HepG2 (cell line): ENCODE measurements around the gene AIP. TPM values are rescaled to one million over a fixed set of nuclear protein-coding genes. Genes with fewer than 3 reads are reported as not detected.

ENCODE experiments used
- ARNT2 ChIP-seq: sonication (generic); formaldehyde crosslinking; IDR thresholded peaks from 2 replicates; pipeline ENCODE4 v1.8.0; 2022; ENCODE audit warnings: mild to moderate bottlenecking, low read depth, missing genetic modification reagents, moderate library complexity
- ATF7 ChIP-seq, 2 experiments: fragments of 450-650 bp in 1 of 2; sonication (generic) in 1 of 2; formaldehyde crosslinking in 1 of 2; IDR thresholded peaks; 2 replicates each; pipeline versions ENCODE4 v1.4.0 to v1.6.1; 2016 to 2020; ENCODE audit warnings: antibody characterized with exemption in 1 of 2, mild to moderate bottlenecking in 1 of 2, missing genetic modification reagents in 1 of 2
- ESRRA ChIP-seq: sonication (generic); formaldehyde crosslinking; IDR thresholded peaks from 2 replicates; pipeline ENCODE4 v1.5.1; 2020; ENCODE audit warnings: mild to moderate bottlenecking, low read depth, missing genetic modification reagents
- ETS1 ChIP-seq: sonication (generic); formaldehyde crosslinking; IDR thresholded peaks from 2 replicates; pipeline ENCODE4 v1.4.0; 2020; ENCODE audit warnings: missing genetic modification reagents
- FOXM1 ChIP-seq: sonication (generic); formaldehyde crosslinking; IDR thresholded peaks from 2 replicates; pipeline ENCODE4 v1.5.0; 2020; ENCODE audit warnings: missing genetic modification reagents
- KMT2A ChIP-seq: sonication (generic); formaldehyde crosslinking; IDR thresholded peaks from 2 replicates; pipeline ENCODE4 v1.4.0; 2020; ENCODE audit warnings: missing genetic modification reagents
- MLX ChIP-seq: IDR thresholded peaks from 2 replicates; pipeline ENCODE4 v1.6.1; 2016
- POGZ ChIP-seq: sonication (generic); formaldehyde crosslinking; IDR thresholded peaks from 2 replicates; pipeline ENCODE4 v1.4.0; 2020; ENCODE audit warnings: mild to moderate bottlenecking, missing genetic modification reagents
- RFXANK ChIP-seq: IDR thresholded peaks from 2 replicates; pipeline ENCODE4 v1.6.1; 2016
- SIX4 ChIP-seq: sonication (generic); formaldehyde crosslinking; IDR thresholded peaks from 2 replicates; pipeline ENCODE4 v1.4.0; 2020; ENCODE audit warnings: missing genetic modification reagents
- SOX6 ChIP-seq, 2 experiments: fragments of 450-650 bp in 1 of 2; sonication (generic) in 1 of 2; formaldehyde crosslinking in 1 of 2; IDR thresholded peaks; 2 replicates each; pipeline versions ENCODE4 v1.4.0 to v1.6.1; 2017 to 2020; ENCODE audit warnings: antibody characterized with exemption in 1 of 2, mild to moderate bottlenecking in 1 of 2, missing genetic modification reagents in 1 of 2
- SPEN ChIP-seq: sonication (generic); formaldehyde crosslinking; IDR thresholded peaks from 2 replicates; pipeline ENCODE4 v1.5.1; 2020; ENCODE audit warnings: low read depth, mild to moderate bottlenecking, missing genetic modification reagents
- SRSF9 ChIP-seq: fragments of 200-400 bp; formaldehyde crosslinking; IDR thresholded peaks from 2 replicates; pipeline ENCODE4 v1.6.1; 2018; ENCODE audit warnings: borderline replicate concordance, mild to moderate bottlenecking, low read depth, low read length; ENCODE audit not compliant: insufficient read depth, poor library complexity, severe bottlenecking
- SRY ChIP-seq: sonication (generic); formaldehyde crosslinking; IDR thresholded peaks from 2 replicates; pipeline ENCODE4 v1.8.0; 2022; ENCODE audit warnings: mild to moderate bottlenecking, missing genetic modification reagents
- ZBTB42 ChIP-seq: sonication (generic); formaldehyde crosslinking; IDR thresholded peaks from 2 replicates; pipeline ENCODE4 v1.5.0; 2020; ENCODE audit warnings: mild to moderate bottlenecking, missing genetic modification reagents
- ZBTB49 ChIP-seq: sonication (generic); formaldehyde crosslinking; IDR thresholded peaks from 2 replicates; pipeline ENCODE4 v1.4.0; 2020; ENCODE audit warnings: missing genetic modification reagents, borderline replicate concordance
- ZFP1 ChIP-seq: IDR thresholded peaks from 2 replicates; pipeline ENCODE4 v1.6.1; 2016
- ZFY ChIP-seq: sonication (generic); formaldehyde crosslinking; IDR thresholded peaks from 2 replicates; pipeline ENCODE4 v1.4.0; 2020; ENCODE audit warnings: missing genetic modification reagents
- ZNF180 ChIP-seq: sonication (generic); formaldehyde crosslinking; IDR thresholded peaks from 2 replicates; pipeline ENCODE4 v1.4.0; 2020; ENCODE audit warnings: low read depth, missing genetic modification reagents, borderline replicate concordance
- ZNF431 ChIP-seq: sonication (generic); formaldehyde crosslinking; IDR thresholded peaks from 2 replicates; pipeline ENCODE4 v1.9.0; 2022; ENCODE audit warnings: missing genetic modification reagents, low read depth, mild to moderate bottlenecking, borderline replicate concordance
- polyA plus RNA-seq, 8 experiments: library from polyadenylated mRNA; depleted of rRNA in 3 of 8; stranded (reverse) in 7 of 8; unstranded in 1 of 8; fragments of >200 nt; fragmentation: Illumina TruSeq in 4 of 8; extraction: Trizol in 4 of 8; gene quantifications; 2 replicates each; pipeline versions ENCODE4 v1.2.1 to v1.2.3, GENCODE V29; 2011 to 2016; ENCODE audit warnings: low read depth in 4 of 8, missing spikeins in 1 of 8, mixed read lengths in 1 of 8; ENCODE audit not compliant: insufficient read depth in 1 of 8
- total RNA-seq, 5 experiments: library from RNA; depleted of rRNA; stranded (reverse); fragments of >200 nt; fragmentation: Illumina TruSeq; extraction: Trizol; gene quantifications; 2 replicates each; pipeline ENCODE4 v1.2.3, GENCODE V29; 2016; ENCODE audit warnings: low read depth in 1 of 5

Gene AIP
- total and polyA plus RNA-seq, 2 of the 13 experiments (the other 11 are each of a cell fraction or from before 2014, with no cell fraction given) = 51.8 to 110 TPM

GRCh38 chr11:67482827-67483798 is at the start of gene AIP (continued):
- TF ChIP-seq ZBTB49 (CRISPR knock-in tag) (peak; percentile 76), ZNF431 (CRISPR knock-in tag) (peak; percentile 87; the same call in 1 of the 2 replicates), KMT2A (CRISPR knock-in tag) (peak; percentile 57; the same call in 1 of the 2 replicates), ZBTB42 (peak; percentile 88; the same call in 1 of the 2 replicates), ARNT2 (CRISPR knock-in tag) (peak; percentile 94), ETS1 (CRISPR knock-in tag) (peak; percentile 88; the same call in 1 of the 2 replicates), SOX6 (IDR thresholded peaks at IDR 0.05) (no peak), SOX6 (CRISPR knock-in tag; IDR thresholded peaks at IDR 0.05) (no peak; the same call in none of the 2 replicates), ZFY (CRISPR knock-in tag) (peak; percentile 86), SIX4 (CRISPR knock-in tag) (no peak; the same call in 1 of the 2 replicates), FOXM1 (0 out of 2 replicates have a peak, but pooled peaks have one; percentile 72), SRY (peak; percentile 98), SPEN (CRISPR knock-in tag) (peak; percentile 90), ESRRA (peak; percentile 78), ATF7 (IDR thresholded peaks at IDR 0.05) (no peak), ATF7 (CRISPR knock-in tag; IDR thresholded peaks at IDR 0.05) (peak; percentile 82; the same call in 1 of the 2 replicates), MLX (CRISPR knock-in tag) (peak; percentile 70), RFXANK (no peak), ZNF180 (CRISPR knock-in tag) (no peak), ZFP1 (CRISPR knock-in tag) (no peak; the same call in 1 of the 2 replicates), SRSF9 (no peak), POGZ (CRISPR knock-in tag) (peak; percentile 88)
